A673 (cell line): ENCODE measurements around the gene HPCA. TPM values are rescaled to one million over a fixed set of nuclear protein-coding genes. Genes with fewer than 3 reads are reported as not detected.

Experiments used
- BruUV-seq: library from RNA; stranded (reverse); fragments of 400-500 nt; replicated peaks from 2 replicates; lab custom pipeline; 2021; lab: Mats Ljungman, UMichigan
- CTCF ChIA-PET: fragments of 300-600 bp; sonication (Branson Sonifier 250); formaldehyde crosslinking; loops from one replicate; lab custom pipeline; 2022; ENCODE audit warnings: antibody characterized with exemption; lab: Charles Lee
- POLR2A ChIA-PET: fragments of 300-600 bp; sonication (Branson Sonifier 250); formaldehyde crosslinking; loops from one replicate; lab custom pipeline; 2022; ENCODE audit warnings: antibody characterized with exemption; ENCODE audit not compliant: low non-redundant PET; lab: Charles Lee
- DNase-seq: peaks from one replicate; pipeline ENCODE4 v3.0.0-alpha.2; 2015; ENCODE audit warnings: low spot score
- H3K27ac ChIP-seq: fragments of 200-600 bp; sonication (generic); 2 replicates; pipeline ENCODE4 v1.5.1; 2016; ENCODE audit warnings: mixed run types, low read depth, mild to moderate bottlenecking, mixed read lengths, antibody characterized with exemption, low read length; ENCODE audit not compliant: poor library complexity, severe bottlenecking
- H3K27me3 ChIP-seq: fragments of 200-600 bp; sonication (generic); replicated peaks from 2 replicates; pipeline ENCODE4 v1.6.1; 2017; ENCODE audit warnings: mixed run types, low read depth, mild to moderate bottlenecking, mixed read lengths, antibody characterized with exemption, low read length; ENCODE audit not compliant: insufficient read depth, poor library complexity
- H3K36me3 ChIP-seq: fragments of 200-600 bp; sonication (generic); 2 replicates; pipeline ENCODE4 v1.6.1; 2016; ENCODE audit warnings: mixed run types, mild to moderate bottlenecking, mixed read lengths, antibody characterized with exemption, low read length; ENCODE audit not compliant: insufficient read depth, poor library complexity, severe bottlenecking
- H3K4me1 ChIP-seq: fragments of 200-600 bp; sonication (generic); 2 replicates; pipeline ENCODE4 v1.6.1; 2017; ENCODE audit warnings: mixed run types, mild to moderate bottlenecking, mixed read lengths, antibody characterized with exemption, low read length; ENCODE audit not compliant: insufficient read depth, poor library complexity, severe bottlenecking
- H3K4me3 ChIP-seq: fragments of 200-600 bp; sonication (generic); 2 replicates; pipeline ENCODE4 v1.5.1; 2016; ENCODE audit warnings: low read depth, mixed run types, mild to moderate bottlenecking, mixed read lengths, low read length; ENCODE audit not compliant: poor library complexity, severe bottlenecking
- H3K9me3 ChIP-seq: fragments of 200-600 bp; sonication (generic); 2 replicates; pipeline ENCODE4 v1.6.1; 2016; ENCODE audit warnings: mixed run types, low read depth, mild to moderate bottlenecking, mixed read lengths, antibody characterized with exemption, low read length; ENCODE audit not compliant: poor library complexity, severe bottlenecking
- CTCF ChIP-seq: fragments of 300-800, 200-600 bp; sonication (generic); conservative IDR thresholded peaks from 2 replicates; pipeline ENCODE4 v1.5.1; 2017; ENCODE audit warnings: low read depth, mild to moderate bottlenecking, antibody characterized with exemption, low read length, moderate library complexity, mixed read lengths
- EZH2 ChIP-seq: fragments of 200-600 bp; sonication (generic); IDR thresholded peaks from 2 replicates; pipeline ENCODE4 v1.6.1; 2017; ENCODE audit warnings: borderline replicate concordance, low read depth, mild to moderate bottlenecking, mixed read lengths, antibody characterized with exemption, low read length; ENCODE audit not compliant: poor library complexity, severe bottlenecking
- intact Hi-C: fragments of 100-400 bp; cut with micrococcal nuclease; formaldehyde crosslinking; loops from one replicate; pipeline ENCODE4 v1.10.0; 2022; ENCODE audit not compliant: unreplicated experiment
- total RNA-seq: library from RNA; stranded (reverse); gene quantifications from 2 replicates; pipeline ENCODE4 v1.2.3, GENCODE V29; 2021

The HPCA gene
- total RNA-seq, 1 experiment from 2014 or later = 0.69 TPM

- Histone ChIP-seq H3K27me3 (peaks cover 5% of the 10 kb centered on the region), H3K4me1 (no peaks in the 10 kb centered on the region), H3K4me3 (no peak overlapping the region), H3K36me3 (no peaks in the 10 kb centered on the region), H3K9me3 (no peaks in the 10 kb centered on the region), H3K27ac (no peak overlapping the region)
- TF ChIP-seq EZH2 (no peak), CTCF (no peak)
- POLR2A ChIA-PET = no interaction called here
- intact Hi-C loops = no loop called here
- BruUV-seq = no TSS peak
- no peak for DNase-seq
- CTCF ChIA-PET = no interaction called here
These were observed 20.4 kb downstream of the HPCA start for GRCh38 chr1:32906654-32907053.

- Histone ChIP-seq H3K4me3 (no peak overlapping the region), H3K9me3 (no peaks in the 10 kb centered on the region), H3K36me3 (no peaks in the 10 kb centered on the region), H3K27me3 (peaks cover 2% of the 10 kb centered on the region), H3K27ac (no peak overlapping the region), H3K4me1 (no peaks in the 10 kb centered on the region)
- ChIA-PET CTCF (no interaction called here), POLR2A (no interaction called here)
- DNase-seq = no peak
- intact Hi-C loops = no loop called here
- no TSS peak for BruUV-seq
- TF ChIP-seq EZH2 (no peak), CTCF (no peak)
These were observed 21.1 kb downstream of the HPCA start for GRCh38 chr1:32907435-32907834.

- no TSS peak for BruUV-seq
- no peaks in the 10 kb centered on the region for H3K36me3 ChIP-seq
- ChIA-PET POLR2A (interaction anchor here (0.5 kb wide), 1 partner anchor 90 kb away, joined by 5 read pairs; no protein-coding TSS in a partner anchor), CTCF (no interaction called here)
- H3K4me3 ChIP-seq = no peak overlapping the region
- intact Hi-C loops = no loop called here
- no peak for DNase-seq
- TF ChIP-seq CTCF (no peak), EZH2 (no peak)
- H3K9me3 ChIP-seq = no peaks in the 10 kb centered on the region
- no peak overlapping the region for H3K27ac ChIP-seq
- H3K27me3 ChIP-seq = no peaks in the 10 kb centered on the region
- H3K4me1 ChIP-seq = no peaks in the 10 kb centered on the region
These were observed 24.0 kb downstream of the HPCA start for GRCh38 chr1:32910319-32910718.
